Keratinocyte (primary cell): ENCODE results near the gene MGAT5. TPM values are rescaled to one million over a fixed set of nuclear protein-coding genes. Genes with fewer than 3 reads are reported as not detected.

Source experiments
- DNase-seq: peaks from one replicate; pipeline ENCODE4 v3.0.0-alpha.2; 2011; ENCODE audit warnings: low read depth, missing footprints, low spot score
- FAIRE-seq: peaks from 2 replicates; lab custom pipeline; 2011; peaks lifted over from hg19 to GRCh38; lab: Jason Lieb, UNC
- H2AFZ ChIP-seq: 2 replicates; pipeline ENCODE4 v1.6.0; 2012; ENCODE audit warnings: low read length, control low read depth, inconsistent platforms; ENCODE audit not compliant: control insufficient read depth
- H3K27ac ChIP-seq: 2 replicates; pipeline ENCODE4 v1.5.1; 2011; ENCODE audit warnings: low read length; ENCODE audit not compliant: control insufficient read depth, insufficient read depth
- H3K27me3 ChIP-seq: 3 replicates; pipeline ENCODE4 v1.6.0; 2011; ENCODE audit warnings: low read length; ENCODE audit not compliant: control insufficient read depth, insufficient read depth; ENCODE audit errors: extremely low read depth
- H3K36me3 ChIP-seq, 2 experiments: 2 replicates in 1 of 2; 3 replicates in 1 of 2; pipeline ENCODE4 v1.5.1; 2011; ENCODE audit warnings: low read length in 2 of 2, mild to moderate bottlenecking in 1 of 2; ENCODE audit not compliant: control insufficient read depth in 2 of 2, insufficient read depth in 2 of 2; ENCODE audit errors: extremely low read depth in 1 of 2
- H3K4me1 ChIP-seq: 3 replicates; pipeline ENCODE4 v1.5.1; 2011; ENCODE audit warnings: low read length; ENCODE audit not compliant: control insufficient read depth, insufficient read depth; ENCODE audit errors: extremely low read depth
- H3K4me2 ChIP-seq: 3 replicates; pipeline ENCODE4 v1.6.0; 2011; ENCODE audit warnings: low read depth, low read length; ENCODE audit not compliant: control insufficient read depth, insufficient read depth; ENCODE audit errors: extremely low read depth
- H3K4me3 ChIP-seq, 3 experiments: fragments of 200-600 bp in 1 of 3; sonication (generic) in 1 of 3; 2 replicates in 2 of 3; 3 replicates in 1 of 3; pipeline ENCODE4 v1.5.1; 2011 to 2016; ENCODE audit warnings: low read length in 3 of 3, mild to moderate bottlenecking in 3 of 3, control low read depth in 2 of 3, inconsistent platforms in 1 of 3, low read depth in 1 of 3, mixed read lengths in 1 of 3, mixed run types in 1 of 3, moderate library complexity in 1 of 3; ENCODE audit not compliant: control insufficient read depth in 2 of 3, insufficient read depth in 2 of 3; ENCODE audit errors: extremely low read depth in 1 of 3
- H3K79me2 ChIP-seq: 2 replicates; pipeline ENCODE4 v1.6.0; 2012; ENCODE audit warnings: low read length; ENCODE audit not compliant: control insufficient read depth, insufficient read depth
- H3K9ac ChIP-seq: 3 replicates; pipeline ENCODE4 v1.6.0; 2011; ENCODE audit warnings: low read length; ENCODE audit not compliant: control insufficient read depth, insufficient read depth; ENCODE audit errors: extremely low read depth
- H3K9me1 ChIP-seq: 3 replicates; pipeline ENCODE4 v1.6.0; 2011; ENCODE audit warnings: low read length; ENCODE audit not compliant: control insufficient read depth, insufficient read depth; ENCODE audit errors: extremely low read depth
- H3K9me3 ChIP-seq: 2 replicates; pipeline ENCODE4 v1.5.1; 2012; ENCODE audit warnings: low read depth, low read length; ENCODE audit not compliant: control insufficient read depth
- H4K20me1 ChIP-seq: 3 replicates; pipeline ENCODE4 v1.6.0; 2011; ENCODE audit warnings: low read length; ENCODE audit not compliant: control insufficient read depth, insufficient read depth; ENCODE audit errors: extremely low read depth
- CTCF ChIP-seq, 3 experiments: IDR thresholded peaks in 1 of 3; conservative IDR thresholded peaks in 1 of 3; optimal IDR thresholded peaks in 1 of 3; 2 replicates in 2 of 3; 3 replicates in 1 of 3; pipeline versions ENCODE3 to v1.5.1; 2011; ENCODE audit warnings: low read length in 3 of 3, mild to moderate bottlenecking in 3 of 3, moderate library complexity in 2 of 3, control low read depth in 1 of 3, inconsistent platforms in 1 of 3; ENCODE audit not compliant: insufficient read depth in 2 of 3; ENCODE audit errors: extremely low read depth in 1 of 3
- EZH2 ChIP-seq: IDR thresholded peaks from one replicate; pipeline ENCODE4 v1.6.1; 2012; ENCODE audit warnings: inconsistent platforms, mild to moderate bottlenecking, low read length, moderate library complexity
- dilution Hi-C: fragments of 300-500 bp; cut with MboI; formaldehyde crosslinking; loops from one replicate; pipeline ENCODE4 v1.7.0; 2020; ENCODE audit warnings: low sequenced_read_pairs; ENCODE audit not compliant: extremely low pct_ligation_motif_present
- polyA plus RNA-seq, 5 experiments: library from polyadenylated mRNA; depleted of rRNA in 3 of 5; stranded (reverse) in 3 of 5; stranded (forward) in 1 of 5; unstranded in 1 of 5; fragments of >200 nt; gene quantifications; 1 replicate in 1 of 5; 2 replicates in 3 of 5; 3 replicates in 1 of 5; pipeline versions ENCODE4 v1.2.1 to v1.2.3, GENCODE V29; 2011 to 2012; ENCODE audit warnings: missing spikeins in 2 of 5, low read depth in 1 of 5, low replicate concordance in 1 of 5

MGAT5 gene
- polyA plus RNA-seq, 1 donor (not counting 4 experiments of a cell fraction or from before 2014, with no cell fraction given): 23.0 TPM

- Histone ChIP-seq H3K4me1 (no peaks in the 10 kb centered on the region), H3K36me3 (peaks cover 3 to 14% of the 10 kb centered on the region in 2 experiments), H3K9me3 (no peaks in the 10 kb centered on the region), H2AFZ (no peak overlapping the region), H3K9me1 (no peaks in the 10 kb centered on the region), H3K27me3 (no peaks in the 10 kb centered on the region), H3K9ac (no peak overlapping the region), H3K27ac (no peak overlapping the region), H3K4me2 (no peak overlapping the region), H4K20me1 (no peaks in the 10 kb centered on the region), H3K4me3 (no peak overlapping the region), H3K79me2 (no peaks in the 10 kb centered on the region)
- dilution Hi-C loops: no loop called here
- TF ChIP-seq CTCF (optimal IDR thresholded peaks at IDR 0.05 in 1 of 3, IDR thresholded peaks at IDR 0.05 in 1 of 3, conservative IDR thresholded peaks at IDR 0.05 in 1 of 3; ENCODE audit: extremely low read depth in 1 of 3, insufficient read depth in 2 of 3, low read length in 3 of 3) (no peak), EZH2 (no peak)
- DNase-seq: no peak
- no peak for FAIRE-seq
These were observed 98.0 kb downstream of the MGAT5 start for GRCh38 chr2:134351899-134352298.

- TF ChIP-seq CTCF (optimal IDR thresholded peaks at IDR 0.05 in 1 of 3, IDR thresholded peaks at IDR 0.05 in 1 of 3, conservative IDR thresholded peaks at IDR 0.05 in 1 of 3; ENCODE audit: extremely low read depth in 1 of 3, insufficient read depth in 2 of 3, low read length in 3 of 3): no peak
- no peak for TF ChIP-seq EZH2
- H4K20me1 ChIP-seq: no peaks in the 10 kb centered on the region
- no peak overlapping the region for H3K27ac ChIP-seq
- H3K9me3 ChIP-seq: no peaks in the 10 kb centered on the region
- dilution Hi-C loops: no loop called here
- H3K4me2 ChIP-seq: no peak overlapping the region
- no peak overlapping the region for H2AFZ ChIP-seq
- no peak overlapping the region for H3K9ac ChIP-seq
- no peaks in the 10 kb centered on the region for H3K79me2 ChIP-seq
- H3K4me3 ChIP-seq: no peak overlapping the region
- peaks cover 3 to 13% of the 10 kb centered on the region in 2 experiments for H3K36me3 ChIP-seq
- H3K4me1 ChIP-seq: no peaks in the 10 kb centered on the region
- H3K27me3 ChIP-seq: no peaks in the 10 kb centered on the region
- DNase-seq (no peak), FAIRE-seq (no peak)
- H3K9me1 ChIP-seq: no peaks in the 10 kb centered on the region
These were observed 99.0 kb downstream of the MGAT5 start for GRCh38 chr2:134352844-134353243.
